Activated naive CD4-positive, alpha-beta T cell treated with anti-CD3 and anti-CD28 coated beads for 36 hours (primary cell): ENCODE results near the gene CRIP2. TPM values are rescaled to one million over a fixed set of nuclear protein-coding genes. Genes with fewer than 3 reads are reported as not detected.

Source experiments
- CTCF ChIA-PET: fragments of 350-600 bp; sonication (Branson Sonifier 250); formaldehyde crosslinking; loops from one replicate; lab custom pipeline; 2021; ENCODE audit warnings: antibody characterized with exemption; lab: Charles Lee
- DNase-seq: peaks from one replicate; pipeline ENCODE4 v3.0.0-alpha.2; 2020
- H3K27ac Mint-ChIP-seq: one replicate; pipeline ENCODE4 v1.8.0; 2021; ENCODE audit warnings: mild to moderate bottlenecking, mixed read lengths
- H3K27me3 Mint-ChIP-seq: one replicate; pipeline ENCODE4 v1.8.0; 2021; ENCODE audit warnings: low read depth, mixed read lengths
- H3K36me3 Mint-ChIP-seq: one replicate; pipeline ENCODE4 v1.8.0; 2021; ENCODE audit warnings: low read depth, mixed read lengths
- H3K4me1 Mint-ChIP-seq: one replicate; pipeline ENCODE4 v1.8.0; 2021; ENCODE audit warnings: low read depth, mixed read lengths
- H3K4me3 Mint-ChIP-seq: one replicate; pipeline ENCODE4 v1.8.0; 2021; ENCODE audit warnings: mild to moderate bottlenecking, moderate library complexity, mixed read lengths
- H3K9me3 Mint-ChIP-seq: one replicate; pipeline ENCODE4 v1.8.0; 2021; ENCODE audit warnings: mixed read lengths
- intact Hi-C: fragments of 100-400 bp; cut with micrococcal nuclease; formaldehyde crosslinking; loops from one replicate; pipeline ENCODE4 v1.15.1; 2023
- total RNA-seq, 2 experiments: library from RNA; stranded (reverse); gene quantifications; one replicate each; pipeline ENCODE4 v1.2.3, GENCODE V29; 2021

The CRIP2 gene
- total RNA-seq, 2 experiments from 2014 or later: not detected

- no peak overlapping the region for H3K27ac Mint-ChIP-seq
- no peaks in the 10 kb centered on the region for H3K27me3 Mint-ChIP-seq
- peaks cover 11% of the 10 kb centered on the region for H3K4me1 Mint-ChIP-seq
- H3K9me3 Mint-ChIP-seq: no peaks in the 10 kb centered on the region
- no peak for DNase-seq
- H3K36me3 Mint-ChIP-seq: peaks cover 4% of the 10 kb centered on the region
- intact Hi-C loops: loop anchor here (5.0 to 10.0 kb wide), 2 partner anchors 312 to 509 kb away; partner anchors contain the start of genes CLBA1 and NUDT14
- H3K4me3 Mint-ChIP-seq: no peak overlapping the region
- CTCF ChIA-PET: interaction anchor here (0.5 kb wide), 1 partner anchor 47 kb away, joined by 3 read pairs; no protein-coding TSS in a partner anchor
These were observed 19.4 kb downstream of the CRIP2 start for GRCh38 chr14:105493921-105494605.

GRCh38 chr14:105494606-105494929 is 19.9 kb downstream of the CRIP2 start:
- no peak for DNase-seq

GRCh38 chr14:105495101-105495989 is 20.7 kb downstream of the CRIP2 start:
- peaks cover 4% of the 10 kb centered on the region for H3K36me3 Mint-ChIP-seq
- H3K27me3 Mint-ChIP-seq: no peaks in the 10 kb centered on the region
- CTCF ChIA-PET: no interaction called here
- intact Hi-C loops: loop anchor here (10.0 kb wide), 1 partner anchor 511 kb away; the partner anchor contains the start of gene CLBA1
- H3K27ac Mint-ChIP-seq: no peak overlapping the region
- peaks cover 5% of the 10 kb centered on the region for H3K4me1 Mint-ChIP-seq
- H3K4me3 Mint-ChIP-seq: no peak overlapping the region
- DNase-seq: no peak
- H3K9me3 Mint-ChIP-seq: no peaks in the 10 kb centered on the region

More at GRCh38 chr14:105494606-105494929, 19.9 kb downstream of the CRIP2 start:
- Mint-ChIP-seq H3K36me3 (peaks cover 4% of the 10 kb centered on the region), H3K9me3 (no peaks in the 10 kb centered on the region), H3K27ac (no peak overlapping the region), H3K27me3 (no peaks in the 10 kb centered on the region), H3K4me3 (no peak overlapping the region), H3K4me1 (peaks cover 6% of the 10 kb centered on the region)
- intact Hi-C loops: loop anchor here (5.0 to 10.0 kb wide), 2 partner anchors 312 to 510 kb away; partner anchors contain the start of genes CLBA1 and NUDT14
- CTCF ChIA-PET: no interaction called here

- peaks cover 5% of the 10 kb centered on the region for H3K4me1 Mint-ChIP-seq
- intact Hi-C loops: loop anchor here (10.0 kb wide), 1 partner anchor 511 kb away; the partner anchor contains the start of gene CLBA1
- H3K9me3 Mint-ChIP-seq: no peaks in the 10 kb centered on the region
- DNase-seq: no peak
- no peak overlapping the region for H3K4me3 Mint-ChIP-seq
- CTCF ChIA-PET: no interaction called here
- H3K27ac Mint-ChIP-seq: no peak overlapping the region
- no peaks in the 10 kb centered on the region for H3K27me3 Mint-ChIP-seq
- H3K36me3 Mint-ChIP-seq: peaks cover 4% of the 10 kb centered on the region
These were observed 21.6 kb downstream of the CRIP2 start for GRCh38 chr14:105495990-105496830.

DNA sequence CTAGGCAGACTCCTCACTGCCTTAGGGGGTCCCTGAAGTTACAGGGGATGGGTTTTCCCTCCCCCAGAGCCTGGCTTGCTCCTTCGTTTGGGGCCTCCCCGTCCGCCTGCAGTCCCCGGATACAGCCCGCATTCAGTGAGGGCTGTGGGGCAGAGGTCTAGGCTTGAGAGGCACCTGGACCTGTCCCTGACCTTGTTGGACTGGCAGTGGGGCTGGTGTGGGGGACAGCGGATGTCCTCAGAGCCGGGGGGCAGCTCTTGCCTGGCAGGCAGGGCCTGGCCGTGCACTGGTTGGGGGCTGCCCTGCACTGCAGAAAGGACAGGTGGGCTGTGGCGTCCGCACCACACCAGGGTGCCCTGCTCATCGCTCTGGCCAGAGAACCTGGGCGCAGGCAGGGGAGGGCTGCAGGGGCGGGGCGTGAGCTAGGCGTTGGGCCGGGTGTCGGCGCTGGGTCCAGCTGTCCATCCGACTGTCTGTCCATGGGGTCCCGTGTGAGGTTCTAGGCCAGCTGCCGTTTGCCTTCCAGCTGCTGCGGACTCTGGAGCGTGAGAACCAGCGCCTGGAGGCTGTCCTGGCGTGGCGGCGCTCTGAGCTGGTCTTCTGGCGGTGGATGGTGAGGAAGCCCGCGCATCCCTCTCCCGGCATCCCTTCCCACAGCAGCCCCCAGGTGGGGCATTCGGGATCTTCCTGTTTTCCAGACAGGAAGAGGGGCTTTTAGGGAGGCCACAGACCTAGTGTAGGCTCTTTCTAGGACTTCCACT is 22.4 kb downstream of the CRIP2 start:
- Mint-ChIP-seq H3K27ac (no peak overlapping the region), H3K4me3 (no peak overlapping the region), H3K36me3 (peaks cover 4% of the 10 kb centered on the region), H3K4me1 (peaks cover 1% of the 10 kb centered on the region), H3K27me3 (no peaks in the 10 kb centered on the region), H3K9me3 (no peaks in the 10 kb centered on the region)
- intact Hi-C loops: loop anchor here (10.0 kb wide), 1 partner anchor 512 kb away; the partner anchor contains the start of gene CLBA1
- no peak for DNase-seq
- CTCF ChIA-PET: no interaction called here

DNA sequence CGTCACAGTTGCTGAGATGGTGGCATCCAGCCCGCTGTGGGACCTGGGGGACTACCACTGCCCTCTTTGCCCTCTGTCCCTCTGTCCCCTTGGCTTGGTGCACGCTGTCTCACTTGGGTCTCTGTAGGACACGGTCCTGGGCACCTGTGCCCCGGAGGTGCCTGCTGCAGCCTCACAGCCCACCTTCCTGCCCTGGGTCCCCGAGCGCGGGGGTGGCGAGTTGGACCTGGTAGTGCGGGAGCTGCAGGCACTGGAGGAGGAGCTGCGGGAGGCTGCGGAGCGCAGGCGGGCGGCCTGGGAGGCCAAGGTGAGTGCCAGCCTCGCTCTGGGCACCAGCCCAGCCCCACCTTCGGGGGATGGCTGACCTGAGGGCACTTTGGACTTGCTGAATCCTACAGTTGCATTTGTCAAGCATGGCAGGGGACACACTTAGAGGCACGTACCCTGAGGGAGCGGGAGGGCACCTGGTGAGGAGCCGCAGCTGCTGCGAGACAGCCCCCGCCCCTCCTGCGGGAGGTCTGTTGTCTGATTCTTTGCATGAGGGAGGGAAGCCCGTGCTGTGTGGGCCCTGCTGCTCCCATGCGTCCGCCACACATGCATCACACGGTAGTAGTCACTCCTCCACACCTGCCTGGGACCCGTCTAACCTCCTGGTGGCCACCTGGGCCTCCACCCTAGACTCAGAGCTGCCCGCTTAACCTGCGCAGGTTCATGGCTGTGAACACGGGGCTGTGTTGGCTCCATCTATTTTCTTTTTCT is 23.2 kb downstream of the CRIP2 start:
- no peak overlapping the region for H3K4me3 Mint-ChIP-seq

DNA sequence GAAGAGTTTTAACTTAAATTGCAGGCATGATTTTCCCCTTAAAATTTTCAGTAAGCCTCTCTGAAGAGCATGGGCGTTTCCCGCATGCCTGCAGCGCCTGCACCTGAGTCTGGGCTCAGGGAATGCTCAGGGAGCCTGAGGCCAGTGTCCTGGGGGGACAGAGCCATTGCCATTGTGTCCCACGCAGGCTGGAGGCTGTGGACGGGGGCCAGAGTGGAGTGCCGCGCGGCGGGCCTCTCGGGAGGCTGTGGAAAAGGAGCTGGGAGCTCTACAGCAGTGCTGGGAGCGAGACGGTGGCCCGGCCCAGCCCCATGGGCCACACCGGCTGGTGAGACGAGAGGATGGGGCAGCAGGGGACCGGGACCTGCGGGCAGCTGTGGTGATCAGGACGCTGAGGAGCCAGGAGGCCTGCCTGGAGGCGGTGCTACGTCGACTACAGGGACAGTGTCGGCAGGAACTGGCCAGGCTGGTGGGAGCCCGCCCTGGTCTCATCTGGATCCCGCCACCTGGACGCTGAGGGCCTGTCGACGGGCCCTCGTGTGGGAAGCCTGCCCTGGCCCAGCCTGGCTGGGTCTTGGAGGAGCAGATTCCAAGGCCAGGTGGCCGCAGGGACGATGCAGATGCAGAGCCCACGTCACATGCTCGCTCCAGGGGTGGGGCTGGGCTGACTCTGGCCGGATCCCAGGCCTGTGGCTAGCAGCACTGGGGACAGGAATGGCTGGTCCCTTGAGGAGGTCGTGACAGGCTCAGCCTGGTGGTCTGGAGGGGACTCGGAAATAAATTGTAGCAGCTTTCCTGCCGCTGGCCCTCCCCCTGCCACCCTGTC is 24.0 kb downstream of the CRIP2 start:
- DNase-seq: no peak
- intact Hi-C loops: loop anchor here (10.0 kb wide), 1 partner anchor 514 kb away; the partner anchor contains the start of gene CLBA1

More for the DNA sequence above, 23.2 kb downstream of the CRIP2 start:
- intact Hi-C loops: loop anchor here (10.0 kb wide), 1 partner anchor 513 kb away; the partner anchor contains the start of gene CLBA1
- no peak for DNase-seq
- CTCF ChIA-PET: no interaction called here
- Mint-ChIP-seq H3K4me1 (no peaks in the 10 kb centered on the region), H3K9me3 (no peaks in the 10 kb centered on the region), H3K27me3 (no peaks in the 10 kb centered on the region), H3K36me3 (peaks cover 4% of the 10 kb centered on the region), H3K27ac (no peak overlapping the region)

GRCh38 chr14:105499256-105500035 is 24.8 kb downstream of the CRIP2 start:
- no peak for DNase-seq
- H3K4me1 Mint-ChIP-seq: no peaks in the 10 kb centered on the region
- no peaks in the 10 kb centered on the region for H3K9me3 Mint-ChIP-seq
- H3K27ac Mint-ChIP-seq: no peak overlapping the region
- no peaks in the 10 kb centered on the region for H3K27me3 Mint-ChIP-seq
- no peak overlapping the region for H3K4me3 Mint-ChIP-seq
- no peaks in the 10 kb centered on the region for H3K36me3 Mint-ChIP-seq
- intact Hi-C loops: loop anchor here (10.0 kb wide), 1 partner anchor 515 kb away; the partner anchor contains the start of gene CLBA1
- CTCF ChIA-PET: no interaction called here

More for the DNA sequence above, 24.0 kb downstream of the CRIP2 start:
- no peaks in the 10 kb centered on the region for H3K4me1 Mint-ChIP-seq
- CTCF ChIA-PET: no interaction called here
- H3K9me3 Mint-ChIP-seq: no peaks in the 10 kb centered on the region
- H3K36me3 Mint-ChIP-seq: no peaks in the 10 kb centered on the region
- H3K27me3 Mint-ChIP-seq: no peaks in the 10 kb centered on the region
- H3K4me3 Mint-ChIP-seq: no peak overlapping the region
- H3K27ac Mint-ChIP-seq: no peak overlapping the region

GRCh38 chr14:105500036-105500725 is 25.6 kb downstream of the CRIP2 start:
- no peaks in the 10 kb centered on the region for H3K9me3 Mint-ChIP-seq
- H3K27ac Mint-ChIP-seq: no peak overlapping the region
- no peak overlapping the region for H3K4me3 Mint-ChIP-seq
- no peak for DNase-seq
- no peaks in the 10 kb centered on the region for H3K27me3 Mint-ChIP-seq
- CTCF ChIA-PET: no interaction called here
- H3K36me3 Mint-ChIP-seq: no peaks in the 10 kb centered on the region
- no peaks in the 10 kb centered on the region for H3K4me1 Mint-ChIP-seq
- intact Hi-C loops: no loop called here
